ENCODE results near the gene NUCKS1. TPM values are rescaled to one million over a fixed set of nuclear protein-coding genes. Genes with fewer than 3 reads are reported as not detected.
A peak's percentile ranks its signal among the peaks of the same experiment; 100 is the strongest.

Gene NUCKS1
- total RNA-seq, 1 donor from 2014 or later, result 111 TPM

DNA sequence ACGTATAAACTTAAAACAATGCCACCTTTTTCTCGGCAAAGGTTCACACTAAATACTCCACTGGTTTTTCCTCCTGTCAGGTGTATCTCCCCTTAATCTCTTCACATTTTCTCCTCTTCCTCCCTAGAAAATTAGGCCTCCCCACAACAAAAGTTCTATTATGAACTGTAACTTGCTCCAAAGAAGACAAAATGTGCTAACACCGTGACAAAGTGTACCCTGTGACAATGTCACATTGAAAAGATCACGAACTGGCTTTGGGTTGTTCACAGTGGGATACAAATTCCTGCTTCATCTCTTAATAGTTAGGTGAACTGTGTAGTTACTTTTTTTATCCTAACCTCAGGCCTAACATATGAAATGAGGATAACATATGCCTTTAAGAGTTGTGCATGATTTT is 6.0 kb downstream of the NUCKS1 start:
- H3K27ac ChIP-seq, result no peak overlapping the region
- H3K27me3 ChIP-seq (ENCODE audit: low read depth), result no peaks in the 10 kb centered on the region
- ATAC-seq (no peak), DNase-seq (no peak)
- no peaks in the 10 kb centered on the region for H3K9me3 ChIP-seq
- TF ChIP-seq, protein P1, sequence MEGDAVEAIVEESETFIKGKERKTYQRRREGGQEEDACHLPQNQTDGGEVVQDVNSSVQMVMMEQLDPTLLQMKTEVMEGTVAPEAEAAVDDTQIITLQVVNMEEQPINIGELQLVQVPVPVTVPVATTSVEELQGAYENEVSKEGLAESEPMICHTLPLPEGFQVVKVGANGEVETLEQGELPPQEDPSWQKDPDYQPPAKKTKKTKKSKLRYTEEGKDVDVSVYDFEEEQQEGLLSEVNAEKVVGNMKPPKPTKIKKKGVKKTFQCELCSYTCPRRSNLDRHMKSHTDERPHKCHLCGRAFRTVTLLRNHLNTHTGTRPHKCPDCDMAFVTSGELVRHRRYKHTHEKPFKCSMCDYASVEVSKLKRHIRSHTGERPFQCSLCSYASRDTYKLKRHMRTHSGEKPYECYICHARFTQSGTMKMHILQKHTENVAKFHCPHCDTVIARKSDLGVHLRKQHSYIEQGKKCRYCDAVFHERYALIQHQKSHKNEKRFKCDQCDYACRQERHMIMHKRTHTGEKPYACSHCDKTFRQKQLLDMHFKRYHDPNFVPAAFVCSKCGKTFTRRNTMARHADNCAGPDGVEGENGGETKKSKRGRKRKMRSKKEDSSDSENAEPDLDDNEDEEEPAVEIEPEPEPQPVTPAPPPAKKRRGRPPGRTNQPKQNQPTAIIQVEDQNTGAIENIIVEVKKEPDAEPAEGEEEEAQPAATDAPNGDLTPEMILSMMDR (IDR thresholded peaks at IDR 0.05), result no peak
- H3K4me1 ChIP-seq, result peaks cover 64% of the 10 kb centered on the region
- no peak overlapping the region for H3K4me3 ChIP-seq
- H3K36me3 ChIP-seq, result no peaks in the 10 kb centered on the region
- intact Hi-C loops (cut with DNase I), result no loop called here

DNA sequence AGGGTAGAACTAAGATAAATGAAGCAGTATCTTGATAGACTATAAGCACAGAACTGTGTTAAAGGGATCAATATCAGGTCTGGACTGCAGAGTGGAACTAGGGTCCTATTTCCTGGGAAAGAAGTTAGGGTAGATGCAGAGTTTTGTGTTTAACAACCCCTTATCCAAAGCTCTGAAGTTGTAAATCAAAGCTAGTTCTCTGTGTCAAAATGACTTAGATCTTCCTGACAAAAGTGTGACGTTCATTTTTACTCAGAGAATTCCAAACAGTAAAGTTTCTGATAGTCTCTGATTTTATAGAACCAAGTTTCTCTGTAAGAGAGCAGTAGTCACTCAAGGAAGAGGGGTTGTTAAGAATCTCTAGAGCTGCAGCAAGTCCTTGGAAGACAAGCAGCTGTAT is 8.3 kb downstream of the NUCKS1 start:
- Histone ChIP-seq H3K4me1 (peaks cover 52% of the 10 kb centered on the region), H3K27ac (no peak overlapping the region), H3K4me3 (no peak overlapping the region), H3K27me3 (ENCODE audit: low read depth) (no peaks in the 10 kb centered on the region), H3K36me3 (peaks cover 5% of the 10 kb centered on the region), H3K9me3 (no peaks in the 10 kb centered on the region)
- TF ChIP-seq, protein P1 (IDR thresholded peaks at IDR 0.05), result no peak
- intact Hi-C loops (cut with DNase I), result no loop called here
- DNase-seq, result no peak
- ATAC-seq, result no peak

DNA sequence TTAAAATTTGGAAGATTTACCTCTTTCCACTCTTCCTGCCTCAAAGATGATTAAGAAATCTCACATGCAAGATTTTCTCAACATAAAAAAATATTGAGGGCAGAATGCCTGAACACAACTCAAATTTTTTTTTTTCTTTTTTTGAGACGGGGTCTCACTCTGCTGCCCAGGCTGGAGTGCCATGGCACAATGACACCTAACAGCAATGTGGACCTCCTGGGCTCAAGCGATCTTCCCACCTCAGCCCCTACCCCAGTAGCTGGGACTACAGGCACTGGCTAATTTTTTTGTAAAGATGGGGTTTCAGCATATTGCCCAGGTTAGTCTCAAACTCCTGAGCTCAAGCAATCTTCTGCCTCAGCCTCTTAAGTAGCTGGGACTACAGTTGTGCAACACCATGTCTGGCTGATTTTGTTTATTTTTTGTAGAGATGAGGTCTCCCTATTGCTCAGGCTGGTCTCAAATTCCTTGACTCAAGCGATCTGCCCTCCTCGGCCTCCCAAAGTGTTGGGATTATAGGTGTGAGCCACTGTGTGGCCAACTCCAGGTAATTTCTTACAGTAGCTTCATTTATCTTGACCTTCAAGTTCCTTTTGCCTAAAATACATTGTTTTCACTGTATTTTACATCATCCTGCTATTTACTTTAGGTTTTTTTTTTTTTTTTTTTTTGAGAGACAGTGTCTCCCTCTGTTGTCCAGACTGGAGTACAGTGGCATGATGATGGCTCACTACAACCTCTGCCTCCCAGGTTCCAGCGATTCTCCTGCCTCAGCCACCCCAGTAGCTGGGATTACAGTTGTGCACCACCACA is 10.4 kb downstream of the NUCKS1 start:
- no peak overlapping the region for H3K4me3 ChIP-seq
- H3K9me3 ChIP-seq, result no peaks in the 10 kb centered on the region
- H3K27me3 ChIP-seq (ENCODE audit: low read depth), result no peaks in the 10 kb centered on the region
- H3K36me3 ChIP-seq, result peaks cover 17% of the 10 kb centered on the region
- intact Hi-C loops (cut with DNase I), result no loop called here
- TF ChIP-seq, protein P1 (IDR thresholded peaks at IDR 0.05), result no peak
- H3K4me1 ChIP-seq, result peaks cover 35% of the 10 kb centered on the region
- DNase-seq (no peak), ATAC-seq (peak; percentile 52 to 62)
- no peak overlapping the region for H3K27ac ChIP-seq

DNA sequence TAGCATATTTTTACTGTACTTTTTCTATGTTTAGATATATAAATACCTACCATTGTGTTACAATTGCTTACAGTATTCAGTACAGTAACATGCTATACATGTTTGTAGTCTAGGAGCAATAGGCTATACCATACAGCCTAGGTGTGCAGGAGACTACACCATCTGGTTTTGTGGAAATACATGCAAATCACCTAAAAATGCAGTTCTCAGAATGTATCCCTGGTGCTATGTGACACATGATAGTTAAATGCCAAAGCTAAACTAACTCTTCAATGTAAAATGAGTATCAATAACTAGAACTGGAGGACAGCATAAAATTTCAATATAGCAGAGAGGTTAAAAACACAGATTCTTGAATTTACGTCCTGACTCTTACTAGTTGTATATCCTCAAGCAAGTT is 14.8 kb downstream of the NUCKS1 start:
- intact Hi-C loops (cut with DNase I), result no loop called here
- Histone ChIP-seq H3K9me3 (no peaks in the 10 kb centered on the region), H3K36me3 (peaks cover 17% of the 10 kb centered on the region), H3K27me3 (ENCODE audit: low read depth) (no peaks in the 10 kb centered on the region), H3K4me3 (no peak overlapping the region), H3K27ac (no peak overlapping the region), H3K4me1 (peaks cover 28% of the 10 kb centered on the region)
- no peak for ATAC-seq
- no peak for DNase-seq
- TF ChIP-seq, protein P1 (IDR thresholded peaks at IDR 0.05), result no peak

DNA sequence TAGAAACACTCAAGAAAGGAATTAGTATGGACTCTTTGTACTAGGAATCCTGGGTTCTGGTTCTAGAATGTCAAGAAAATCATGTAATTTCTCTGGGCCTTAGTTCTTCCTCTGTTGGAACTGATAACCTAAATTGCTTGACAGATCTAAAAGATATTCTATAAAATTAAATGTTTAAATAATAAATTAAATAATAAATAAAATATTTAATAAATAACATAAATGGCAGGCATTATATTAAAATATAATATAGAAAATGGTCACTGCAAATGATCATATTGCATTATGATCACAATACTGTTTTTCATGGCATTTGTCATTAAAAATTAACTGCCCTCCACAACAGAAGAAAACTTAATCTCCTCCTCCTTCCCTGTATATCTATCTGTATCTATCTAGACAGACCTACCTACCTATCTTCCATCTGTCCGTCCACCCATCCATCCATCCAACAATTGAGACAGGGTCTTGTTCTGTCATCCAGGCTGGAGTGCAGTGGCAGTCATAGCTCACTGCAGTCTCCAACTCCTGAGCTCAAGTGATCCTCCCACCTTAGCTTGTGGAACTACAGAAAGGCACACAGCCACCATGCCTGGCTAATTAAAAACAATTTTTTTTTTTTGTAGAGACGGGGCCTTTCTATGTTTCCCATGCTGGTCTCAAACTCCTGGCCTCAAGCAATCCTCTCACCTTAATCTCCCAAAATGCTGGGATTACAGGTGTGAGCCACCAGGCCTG is 16.4 kb downstream of the NUCKS1 start:
- Histone ChIP-seq H3K36me3 (peaks cover 30% of the 10 kb centered on the region), H3K27ac (no peak overlapping the region), H3K4me1 (peaks cover 21% of the 10 kb centered on the region), H3K4me3 (no peak overlapping the region), H3K9me3 (no peaks in the 10 kb centered on the region), H3K27me3 (ENCODE audit: low read depth) (no peaks in the 10 kb centered on the region)
- TF ChIP-seq, protein P1 (IDR thresholded peaks at IDR 0.05), result no peak
- ATAC-seq, result no peak
- intact Hi-C loops (cut with DNase I), result no loop called here
- no peak for DNase-seq
